Esophagus squamous epithelium (tissue), 4 donors: ENCODE results near the gene PRKG1.

Experiments
- CTCF ChIP-seq, 6 experiments: fragments of 450-650 bp in 4 of 6; fragments of 200-600 bp in 2 of 6; sonication (generic) in 2 of 6; IDR thresholded peaks; one replicate each; pipeline ENCODE4 v1.5.1; 2016 to 2019; ENCODE audit warnings: antibody characterized with exemption in 6 of 6, mild to moderate bottlenecking in 4 of 6, moderate library complexity in 4 of 6
- POLR2A ChIP-seq, 4 donors: fragments of 450-650 bp; IDR thresholded peaks; one replicate each; pipeline ENCODE4 v1.6.1; 2017; ENCODE audit warnings: antibody characterized with exemption in 4 of 4, mild to moderate bottlenecking in 4 of 4, moderate library complexity in 3 of 4

DNA sequence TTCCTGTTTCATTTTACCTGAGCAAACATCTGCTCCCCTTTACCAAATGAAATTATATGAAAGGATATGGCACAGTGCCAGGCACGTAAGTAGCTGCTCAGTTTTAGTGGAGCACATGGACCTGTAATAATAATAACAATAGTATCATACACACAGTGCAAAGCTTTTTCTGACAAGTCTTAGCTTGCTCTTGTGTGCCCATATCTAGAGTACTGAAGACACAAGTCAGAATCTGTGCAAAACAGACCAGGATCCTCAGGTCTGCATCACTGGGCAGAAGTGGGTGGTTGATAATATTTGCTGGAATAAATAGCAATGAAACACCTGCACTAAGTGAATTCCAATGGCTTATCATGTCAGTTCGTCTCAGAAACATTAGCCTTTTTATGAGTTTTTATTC, 1154.3 kb downstream of the PRKG1 start:
- TF ChIP-seq CTCF (IDR thresholded peaks at IDR 0.05) (no peak), POLR2A (IDR thresholded peaks at IDR 0.05) (no peak)
